ENCODE data around the gene ATP11A.

ATP11A gene

DNA sequence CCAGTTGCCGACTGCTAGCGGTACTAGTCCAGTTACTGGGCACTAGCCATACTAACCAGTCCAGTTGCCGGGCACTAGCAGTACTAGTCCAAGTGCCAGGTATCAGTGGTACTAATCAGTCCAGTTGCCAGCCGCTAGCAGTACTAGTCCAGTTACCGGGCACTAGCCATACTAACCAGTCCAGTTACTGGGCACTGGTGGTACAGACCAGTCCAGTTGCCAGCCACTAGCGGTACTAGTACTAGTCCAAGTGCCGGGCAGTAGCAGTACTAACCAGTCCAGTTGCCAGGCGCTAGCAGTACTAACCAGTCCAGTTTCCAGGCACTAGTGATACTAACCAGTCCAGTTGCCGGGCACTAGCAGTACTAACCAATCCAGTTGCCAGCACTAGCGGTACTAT, 155.0 kb downstream of the ATP11A start:
- Histone ChIP-seq H3K27ac (ENCODE audit: low read length) (no peak overlapping the region), H3K4me3 (ENCODE audit: low read depth in 1 of 2, low read length in 2 of 2) (no peak overlapping the region), H3K27me3 (ENCODE audit: low read depth, low read length) (no peaks in the 10 kb centered on the region), H3K36me3 (ENCODE audit: control insufficient read depth in 1 of 2, insufficient read depth in 2 of 2, low read length in 2 of 2) (peaks cover 15 to 33% of the 10 kb centered on the region in 2 donors), H3K4me1 (ENCODE audit: control insufficient read depth in 1 of 2, insufficient read depth in 2 of 2, low read length in 2 of 2) (no peaks in the 10 kb centered on the region), H3K9me3 (ENCODE audit: control insufficient read depth in 1 of 2, low read length in 2 of 2) (no peaks in the 10 kb centered on the region)

DNA sequence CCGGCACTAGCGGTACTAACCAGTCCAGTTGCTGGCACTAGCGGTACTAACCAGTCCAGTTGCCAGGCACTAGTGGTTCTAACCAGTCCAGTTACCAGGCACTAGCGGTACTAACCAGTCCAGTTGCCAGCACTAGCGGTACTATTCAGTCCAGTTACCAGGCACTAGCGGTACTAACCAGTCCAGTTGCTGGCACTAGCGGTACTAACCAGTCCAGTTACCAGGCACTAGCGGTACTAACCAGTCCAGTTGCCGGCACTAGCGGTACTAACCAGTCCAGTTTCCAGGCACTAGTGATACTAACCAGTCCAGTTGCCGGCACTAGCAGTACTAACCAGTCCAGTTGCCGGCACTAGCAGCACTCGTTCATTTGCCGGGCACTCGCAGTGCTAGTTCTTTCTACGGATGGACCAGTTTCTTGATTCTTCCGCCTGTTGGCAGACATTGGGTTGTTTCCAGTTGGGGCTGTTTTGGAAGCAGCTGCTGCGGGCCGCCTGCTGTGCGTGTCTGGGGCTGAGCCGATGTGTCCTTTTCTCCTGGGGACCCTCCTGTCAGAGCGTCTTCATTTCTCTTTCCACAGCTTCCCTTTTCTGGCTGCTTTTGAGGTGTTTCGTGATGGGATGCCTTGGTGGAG, 155.8 kb downstream of the ATP11A start:
- Histone ChIP-seq H3K4me1 (ENCODE audit: control insufficient read depth in 1 of 2, insufficient read depth in 2 of 2, low read length in 2 of 2) (no peaks in the 10 kb centered on the region), H3K9me3 (ENCODE audit: control insufficient read depth in 1 of 2, low read length in 2 of 2) (no peaks in the 10 kb centered on the region), H3K4me3 (ENCODE audit: low read depth in 1 of 2, low read length in 2 of 2) (no peak overlapping the region), H3K27me3 (ENCODE audit: low read depth, low read length) (no peaks in the 10 kb centered on the region), H3K36me3 (ENCODE audit: control insufficient read depth in 1 of 2, insufficient read depth in 2 of 2, low read length in 2 of 2) (peaks cover 16 to 33% of the 10 kb centered on the region in 2 donors), H3K27ac (ENCODE audit: low read length) (no peak overlapping the region)

DNA sequence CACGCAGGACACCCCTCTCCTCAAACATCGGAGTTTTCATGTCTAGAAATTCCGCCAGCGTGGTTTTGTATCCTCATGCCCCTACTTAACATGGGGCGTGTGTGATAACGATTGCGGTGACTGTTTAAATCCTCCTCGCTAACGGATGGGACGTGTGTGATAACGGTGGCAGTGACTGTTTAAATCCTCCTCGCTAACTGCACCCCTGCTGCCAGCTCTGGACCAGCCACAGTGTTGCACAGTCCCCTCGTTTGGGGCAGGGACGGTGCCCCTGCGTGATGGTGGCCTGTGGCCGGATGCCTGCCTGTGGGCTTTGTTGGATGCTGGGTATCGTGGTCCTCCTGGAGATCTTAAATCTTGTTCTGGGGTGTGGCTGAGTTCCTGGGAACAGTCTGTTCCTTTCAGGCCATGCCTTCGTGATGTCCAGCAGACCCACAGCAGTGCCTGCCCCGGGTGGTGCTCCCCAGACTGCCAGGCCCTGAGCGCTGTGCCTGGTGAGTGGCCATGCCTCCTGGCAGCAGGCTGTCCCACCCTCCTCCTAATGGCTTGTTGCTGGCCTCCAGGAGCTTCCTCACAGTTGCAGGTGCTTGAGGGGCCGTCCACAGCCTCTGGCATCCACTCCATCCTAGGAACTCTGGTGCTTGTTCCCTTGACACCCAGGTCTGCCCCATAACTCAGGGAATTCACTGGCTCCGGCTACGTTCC, 156.7 kb downstream of the ATP11A start:
- no peaks in the 10 kb centered on the region for H3K27me3 ChIP-seq (ENCODE audit: low read depth, low read length)
- no peak overlapping the region for H3K4me3 ChIP-seq (ENCODE audit: low read depth in 1 of 2, low read length in 2 of 2)
- H3K27ac ChIP-seq (ENCODE audit: low read length): no peak overlapping the region
- H3K9me3 ChIP-seq (ENCODE audit: control insufficient read depth in 1 of 2, low read length in 2 of 2): no peaks in the 10 kb centered on the region
- H3K36me3 ChIP-seq (ENCODE audit: control insufficient read depth in 1 of 2, insufficient read depth in 2 of 2, low read length in 2 of 2): peaks cover 17 to 39% of the 10 kb centered on the region in 2 donors
- H3K4me1 ChIP-seq (ENCODE audit: control insufficient read depth in 1 of 2, insufficient read depth in 2 of 2, low read length in 2 of 2): no peaks in the 10 kb centered on the region

DNA sequence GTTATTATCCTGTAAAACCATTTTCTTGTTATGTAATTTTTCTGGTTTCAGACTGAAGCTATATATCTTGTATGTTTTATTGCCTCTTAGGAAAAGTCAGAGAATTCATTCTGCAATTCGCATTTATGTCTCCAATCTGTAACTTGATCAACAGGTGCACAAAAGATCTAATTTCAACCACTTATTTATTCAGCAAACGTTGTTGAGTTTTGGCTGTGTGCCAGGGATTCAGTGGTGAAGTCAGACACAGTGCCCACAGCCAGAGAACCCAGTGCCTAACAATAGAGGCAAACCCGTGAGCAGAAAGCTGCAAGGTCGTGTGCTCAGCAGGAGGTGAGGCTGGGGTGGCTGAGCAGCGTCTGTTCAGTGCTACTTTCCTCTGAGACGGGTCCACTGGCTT, 159.7 kb downstream of the ATP11A start:
- peaks cover 23 to 50% of the 10 kb centered on the region in 2 donors for H3K36me3 ChIP-seq (ENCODE audit: control insufficient read depth in 1 of 2, insufficient read depth in 2 of 2, low read length in 2 of 2)
- no peaks in the 10 kb centered on the region for H3K27me3 ChIP-seq (ENCODE audit: low read depth, low read length)
- H3K4me3 ChIP-seq (ENCODE audit: low read depth in 1 of 2, low read length in 2 of 2): no peak overlapping the region
- H3K4me1 ChIP-seq (ENCODE audit: control insufficient read depth in 1 of 2, insufficient read depth in 2 of 2, low read length in 2 of 2): no peaks in the 10 kb centered on the region
- no peaks in the 10 kb centered on the region for H3K9me3 ChIP-seq (ENCODE audit: control insufficient read depth in 1 of 2, low read length in 2 of 2)
- H3K27ac ChIP-seq (ENCODE audit: low read length): no peak overlapping the region

DNA sequence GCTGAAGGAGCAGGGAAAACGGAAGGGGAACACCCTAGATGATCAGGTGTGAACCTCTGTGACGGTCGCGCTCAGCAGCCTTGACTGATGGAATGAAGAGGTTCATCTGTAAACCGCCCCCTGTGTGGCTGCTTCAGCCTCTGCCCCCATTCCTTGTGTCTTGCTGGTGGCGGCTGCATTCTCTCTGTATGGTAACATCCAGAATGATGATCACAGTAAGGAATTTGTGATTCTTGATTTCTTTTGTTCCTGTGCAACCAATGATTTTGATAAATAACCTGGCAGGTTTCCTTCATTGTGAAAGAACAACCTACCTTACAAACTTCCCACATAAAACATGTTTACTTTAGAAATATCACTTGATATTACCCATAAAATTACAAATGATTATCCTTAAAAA, 160.4 kb downstream of the ATP11A start:
- Histone ChIP-seq H3K9me3 (ENCODE audit: control insufficient read depth in 1 of 2, low read length in 2 of 2) (no peaks in the 10 kb centered on the region), H3K27ac (ENCODE audit: low read length) (no peak overlapping the region), H3K4me3 (ENCODE audit: low read depth in 1 of 2, low read length in 2 of 2) (no peak overlapping the region), H3K27me3 (ENCODE audit: low read depth, low read length) (no peaks in the 10 kb centered on the region), H3K4me1 (ENCODE audit: control insufficient read depth in 1 of 2, insufficient read depth in 2 of 2, low read length in 2 of 2) (no peaks in the 10 kb centered on the region), H3K36me3 (ENCODE audit: control insufficient read depth in 1 of 2, insufficient read depth in 2 of 2, low read length in 2 of 2) (peaks cover 28 to 55% of the 10 kb centered on the region in 2 donors)

DNA sequence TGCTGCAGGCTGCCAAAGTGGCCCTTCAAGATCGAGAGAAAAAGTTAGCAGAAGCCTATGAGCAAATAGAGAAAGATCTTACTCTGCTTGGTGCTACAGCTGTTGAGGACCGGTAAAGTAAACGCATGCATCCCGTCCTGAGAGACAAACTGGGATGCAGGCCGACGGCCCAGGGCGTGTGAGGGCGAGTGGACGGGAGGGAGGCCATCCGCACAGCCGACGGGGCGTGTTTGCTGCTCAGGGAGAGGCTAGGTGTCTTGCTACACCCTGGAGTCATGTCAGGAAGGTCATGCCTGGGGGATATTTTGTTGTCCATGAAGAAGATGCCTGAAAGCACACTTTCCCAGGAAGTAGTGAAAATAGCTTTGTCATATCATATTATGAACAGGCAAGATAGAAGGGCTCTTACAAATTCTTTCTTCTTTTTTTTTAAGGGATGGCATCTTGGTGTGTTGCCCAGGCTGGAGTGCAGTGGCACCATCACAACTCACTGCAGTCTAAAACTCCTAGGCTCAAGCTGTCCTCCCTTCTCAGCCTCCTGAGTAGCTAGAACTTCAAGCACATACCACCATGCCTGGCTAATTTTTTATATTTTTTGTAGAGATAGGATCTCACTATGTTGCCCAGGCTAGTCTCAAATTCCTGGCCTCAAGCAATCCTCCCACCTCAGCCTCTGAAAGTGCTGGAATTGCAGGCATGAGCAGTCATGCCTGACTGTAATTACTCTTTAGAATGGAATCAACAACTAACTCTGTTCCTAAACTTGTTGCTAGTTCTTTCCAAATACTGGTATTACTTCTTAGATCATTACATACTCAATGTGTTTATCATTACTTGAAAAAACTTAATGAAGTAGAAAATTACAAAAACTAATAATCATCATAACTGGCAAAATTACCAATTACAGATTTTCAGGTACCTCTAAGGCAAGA, 161.5 kb downstream of the ATP11A start:
- Histone ChIP-seq H3K4me3 (ENCODE audit: low read depth in 1 of 2, low read length in 2 of 2) (no peak overlapping the region), H3K9me3 (ENCODE audit: control insufficient read depth in 1 of 2, low read length in 2 of 2) (no peaks in the 10 kb centered on the region), H3K27me3 (ENCODE audit: low read depth, low read length) (no peaks in the 10 kb centered on the region), H3K36me3 (ENCODE audit: control insufficient read depth in 1 of 2, insufficient read depth in 2 of 2, low read length in 2 of 2) (peaks cover 39 to 62% of the 10 kb centered on the region in 2 donors), H3K4me1 (ENCODE audit: control insufficient read depth in 1 of 2, insufficient read depth in 2 of 2, low read length in 2 of 2) (no peaks in the 10 kb centered on the region), H3K27ac (ENCODE audit: low read length) (no peak overlapping the region)

GRCh38 chr13:112852392-112852791, 162.6 kb downstream of the ATP11A start:
- peaks cover 46 to 64% of the 10 kb centered on the region in 2 donors for H3K36me3 ChIP-seq (ENCODE audit: control insufficient read depth in 1 of 2, insufficient read depth in 2 of 2, low read length in 2 of 2)
- no peaks in the 10 kb centered on the region for H3K9me3 ChIP-seq (ENCODE audit: control insufficient read depth in 1 of 2, low read length in 2 of 2)
- no peak overlapping the region for H3K4me3 ChIP-seq (ENCODE audit: low read depth in 1 of 2, low read length in 2 of 2)
- H3K27ac ChIP-seq (ENCODE audit: low read length): no peak overlapping the region
- H3K4me1 ChIP-seq (ENCODE audit: control insufficient read depth in 1 of 2, insufficient read depth in 2 of 2, low read length in 2 of 2): no peaks in the 10 kb centered on the region
- H3K27me3 ChIP-seq (ENCODE audit: low read depth, low read length): no peaks in the 10 kb centered on the region

DNA sequence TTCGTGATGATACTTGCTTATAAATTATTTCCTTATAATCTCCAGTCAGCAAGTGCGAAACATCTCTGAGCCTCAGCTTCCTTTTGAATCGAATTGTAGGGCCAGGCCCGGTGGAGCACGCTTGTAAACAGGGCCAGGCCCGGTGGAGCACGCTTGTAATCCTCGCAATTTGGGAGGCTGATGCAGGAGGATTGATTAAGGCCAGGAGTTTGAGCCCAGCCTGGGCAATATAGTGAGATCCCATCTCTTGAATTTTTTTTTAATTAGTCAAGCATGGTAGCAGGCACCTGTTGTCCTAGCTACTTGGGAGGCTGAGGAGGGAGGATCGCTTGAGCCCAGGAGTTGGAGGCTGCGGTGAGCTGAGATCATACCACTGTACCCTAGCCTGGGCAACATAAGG, 163.0 kb downstream of the ATP11A start:
- H3K4me1 ChIP-seq (ENCODE audit: control insufficient read depth in 1 of 2, insufficient read depth in 2 of 2, low read length in 2 of 2): no peaks in the 10 kb centered on the region
- no peak overlapping the region for H3K27ac ChIP-seq (ENCODE audit: low read length)
- H3K27me3 ChIP-seq (ENCODE audit: low read depth, low read length): no peaks in the 10 kb centered on the region
- no peaks in the 10 kb centered on the region for H3K9me3 ChIP-seq (ENCODE audit: control insufficient read depth in 1 of 2, low read length in 2 of 2)
- H3K4me3 ChIP-seq (ENCODE audit: low read depth in 1 of 2, low read length in 2 of 2): no peak overlapping the region
- peaks cover 45 to 64% of the 10 kb centered on the region in 2 donors for H3K36me3 ChIP-seq (ENCODE audit: control insufficient read depth in 1 of 2, insufficient read depth in 2 of 2, low read length in 2 of 2)

DNA sequence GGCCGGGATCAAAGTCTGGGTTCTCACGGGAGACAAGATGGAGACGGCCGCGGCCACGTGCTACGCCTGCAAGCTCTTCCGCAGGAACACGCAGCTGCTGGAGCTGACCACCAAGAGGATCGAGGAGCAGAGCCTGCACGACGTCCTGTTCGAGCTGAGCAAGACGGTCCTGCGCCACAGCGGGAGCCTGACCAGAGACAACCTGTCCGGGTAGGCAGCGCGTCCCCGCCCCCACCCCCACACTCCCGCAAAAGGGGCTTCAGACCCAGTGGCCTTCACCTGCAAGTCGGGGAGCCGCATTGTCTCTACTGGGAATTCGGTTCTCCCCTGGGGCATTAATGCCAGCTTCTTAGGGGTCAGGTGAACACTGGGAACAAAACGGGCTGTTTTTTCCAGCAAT, 164.5 kb downstream of the ATP11A start:
- H3K27me3 ChIP-seq (ENCODE audit: low read depth, low read length): no peaks in the 10 kb centered on the region
- no peaks in the 10 kb centered on the region for H3K4me1 ChIP-seq (ENCODE audit: control insufficient read depth in 1 of 2, insufficient read depth in 2 of 2, low read length in 2 of 2)
- H3K4me3 ChIP-seq (ENCODE audit: low read depth in 1 of 2, low read length in 2 of 2): no peak overlapping the region
- H3K27ac ChIP-seq (ENCODE audit: low read length): no peak overlapping the region
- H3K36me3 ChIP-seq (ENCODE audit: control insufficient read depth in 1 of 2, insufficient read depth in 2 of 2, low read length in 2 of 2): peaks cover 59 to 77% of the 10 kb centered on the region in 2 donors
- no peaks in the 10 kb centered on the region for H3K9me3 ChIP-seq (ENCODE audit: control insufficient read depth in 1 of 2, low read length in 2 of 2)

DNA sequence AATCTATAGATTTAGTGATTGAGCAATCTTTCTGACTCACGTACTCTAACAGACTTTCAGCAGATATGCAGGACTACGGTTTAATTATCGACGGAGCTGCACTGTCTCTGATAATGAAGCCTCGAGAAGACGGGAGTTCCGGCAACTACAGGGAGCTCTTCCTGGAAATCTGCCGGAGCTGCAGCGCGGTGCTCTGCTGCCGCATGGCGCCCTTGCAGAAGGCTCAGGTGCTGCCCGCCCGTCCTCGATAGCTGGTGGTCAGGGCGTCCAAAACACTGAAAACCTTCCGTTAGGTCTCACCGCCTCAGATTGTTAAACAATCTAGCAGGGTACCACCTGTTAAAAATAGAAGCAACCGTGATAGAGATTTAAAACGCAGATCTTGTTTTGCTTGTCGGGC, 166.0 kb downstream of the ATP11A start:
- Histone ChIP-seq H3K9me3 (ENCODE audit: control insufficient read depth in 1 of 2, low read length in 2 of 2) (no peaks in the 10 kb centered on the region), H3K4me1 (ENCODE audit: control insufficient read depth in 1 of 2, insufficient read depth in 2 of 2, low read length in 2 of 2) (no peaks in the 10 kb centered on the region), H3K36me3 (ENCODE audit: control insufficient read depth in 1 of 2, insufficient read depth in 2 of 2, low read length in 2 of 2) (peaks cover 57 to 89% of the 10 kb centered on the region in 2 donors), H3K27me3 (ENCODE audit: low read depth, low read length) (no peaks in the 10 kb centered on the region), H3K27ac (ENCODE audit: low read length) (no peak overlapping the region), H3K4me3 (ENCODE audit: low read depth in 1 of 2, low read length in 2 of 2) (no peak overlapping the region)

DNA sequence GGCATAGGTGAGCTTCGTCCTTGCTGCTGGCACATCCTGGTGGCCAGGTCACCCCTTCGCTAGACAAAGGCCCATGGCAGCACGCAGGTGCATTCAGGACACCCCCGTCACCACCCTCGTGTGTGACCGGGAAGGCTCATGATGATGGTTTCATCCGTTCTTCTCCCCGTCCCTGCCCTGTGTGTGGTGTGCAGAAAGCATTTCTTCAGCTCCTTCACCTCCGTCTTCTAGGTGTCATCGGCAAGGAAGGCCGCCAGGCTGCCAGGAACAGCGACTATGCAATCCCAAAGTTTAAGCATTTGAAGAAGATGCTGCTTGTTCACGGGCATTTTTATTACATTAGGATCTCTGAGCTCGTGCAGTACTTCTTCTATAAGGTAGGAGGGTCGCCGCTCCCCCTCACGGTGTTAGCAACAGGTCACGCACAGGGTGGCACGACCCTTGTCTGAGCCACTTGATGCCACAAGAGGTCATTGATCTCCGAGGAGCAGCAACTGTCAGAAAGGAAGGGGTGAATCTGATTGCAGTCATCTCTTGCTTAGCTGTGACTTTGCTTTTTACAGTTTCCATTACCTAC, 168.2 kb downstream of the ATP11A start:
- Histone ChIP-seq H3K4me3 (ENCODE audit: low read depth in 1 of 2, low read length in 2 of 2) (no peak overlapping the region), H3K4me1 (ENCODE audit: control insufficient read depth in 1 of 2, insufficient read depth in 2 of 2, low read length in 2 of 2) (no peaks in the 10 kb centered on the region), H3K27me3 (ENCODE audit: low read depth, low read length) (no peaks in the 10 kb centered on the region), H3K36me3 (ENCODE audit: control insufficient read depth in 1 of 2, insufficient read depth in 2 of 2, low read length in 2 of 2) (peaks cover 52 to 92% of the 10 kb centered on the region in 2 donors), H3K27ac (ENCODE audit: low read length) (no peak overlapping the region), H3K9me3 (ENCODE audit: control insufficient read depth in 1 of 2, low read length in 2 of 2) (no peaks in the 10 kb centered on the region)

Data from muscle layer of duodenum (tissue), 2 donors.